HG03175 (cell line): ENCODE measurements around the gene TBC1D20.
A peak's percentile ranks its signal among the peaks of the same experiment; 100 is the strongest.
"Not testable (repeated sequence)": the region's sequence is repeated elsewhere in the genome, so short reads cannot be mapped to it uniquely, and the experiment has no call there.

ENCODE experiments used
- ATAC-seq: cut with Tn5 transposase; IDR thresholded peaks from one replicate; pipeline ENCODE4 v1.9.1; 2021; ENCODE audit warnings: mild to moderate bottlenecking, moderate library complexity; ENCODE audit not compliant: unreplicated experiment

TBC1D20 gene, protein sequence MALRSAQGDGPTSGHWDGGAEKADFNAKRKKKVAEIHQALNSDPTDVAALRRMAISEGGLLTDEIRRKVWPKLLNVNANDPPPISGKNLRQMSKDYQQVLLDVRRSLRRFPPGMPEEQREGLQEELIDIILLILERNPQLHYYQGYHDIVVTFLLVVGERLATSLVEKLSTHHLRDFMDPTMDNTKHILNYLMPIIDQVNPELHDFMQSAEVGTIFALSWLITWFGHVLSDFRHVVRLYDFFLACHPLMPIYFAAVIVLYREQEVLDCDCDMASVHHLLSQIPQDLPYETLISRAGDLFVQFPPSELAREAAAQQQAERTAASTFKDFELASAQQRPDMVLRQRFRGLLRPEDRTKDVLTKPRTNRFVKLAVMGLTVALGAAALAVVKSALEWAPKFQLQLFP

DNA sequence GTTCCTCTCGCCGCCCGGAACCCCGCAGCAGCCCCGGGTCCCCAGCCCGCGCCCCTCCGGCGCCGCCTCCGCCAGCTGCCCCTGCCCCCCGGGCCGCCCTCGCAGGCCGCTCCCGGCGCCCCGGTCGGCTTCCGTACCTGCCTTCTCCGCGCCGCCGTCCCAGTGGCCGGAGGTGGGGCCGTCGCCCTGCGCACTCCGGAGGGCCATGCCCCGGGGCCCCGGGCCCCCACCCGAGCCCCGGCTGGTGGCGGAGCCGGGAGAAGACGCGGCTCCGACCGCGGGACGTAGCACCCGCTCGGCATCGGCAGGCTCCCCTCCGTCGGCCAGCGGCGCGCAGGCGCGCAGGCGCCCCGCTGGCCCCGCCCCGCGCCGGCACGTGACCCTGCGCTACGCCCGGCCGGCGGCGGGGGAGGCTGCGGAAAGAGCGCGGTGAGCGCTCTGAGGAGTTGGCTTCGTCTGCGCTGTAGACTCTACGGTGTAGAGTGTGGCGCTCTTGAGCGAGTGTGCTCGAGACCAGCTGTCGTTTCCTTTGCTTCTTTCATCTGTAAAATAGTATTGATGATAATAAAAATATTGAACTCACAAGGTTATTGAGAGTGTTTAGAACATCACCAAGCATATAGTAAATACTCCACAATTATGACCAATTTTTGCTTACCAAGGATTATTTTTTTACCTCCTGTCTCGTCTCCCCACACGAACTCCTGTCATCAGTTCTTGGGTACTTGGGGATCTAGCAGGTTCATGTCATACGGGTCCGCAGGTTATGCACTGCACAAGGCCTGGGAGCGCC is at the start of gene TBC1D20:
TBC1D20 (minus strand) TSS at position 335 of the 793 bp plus-strand sequence; CDS start at position 207, 128 bp downstream.
- peak; percentile 96 for ATAC-seq

DNA sequence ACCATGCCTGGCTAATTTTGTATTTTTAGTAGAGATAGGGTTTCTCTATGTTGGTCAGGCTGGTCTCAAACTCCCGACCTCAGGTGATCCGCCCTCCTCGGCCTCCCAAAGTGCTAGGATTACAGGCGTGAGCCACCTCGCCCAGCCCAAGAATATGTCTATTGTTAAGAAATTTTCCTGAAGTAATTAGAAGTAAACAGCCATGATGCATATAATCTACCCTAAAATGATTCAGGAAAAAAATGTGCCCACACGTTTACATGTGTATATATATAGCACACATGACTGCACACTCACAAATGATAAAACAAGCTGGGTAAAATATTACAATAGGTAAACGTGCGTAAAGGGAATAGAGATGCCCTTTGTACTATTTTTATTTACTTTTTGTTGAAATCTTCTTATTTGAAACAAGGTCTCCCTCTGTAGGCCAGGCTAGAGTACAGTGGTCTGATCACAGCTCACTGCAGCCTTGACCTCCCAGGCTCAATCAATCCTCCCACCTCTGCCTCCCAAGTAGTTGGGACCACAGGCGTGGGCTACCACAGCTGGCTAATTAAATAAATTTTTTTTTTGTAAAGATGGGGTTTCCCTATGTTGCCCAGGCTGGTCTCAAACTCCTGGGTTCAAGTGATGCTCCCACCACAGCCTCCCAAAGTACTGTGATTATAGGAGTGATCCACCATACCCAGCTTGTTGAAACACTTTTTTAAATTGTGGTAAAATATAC is 48.2 kb upstream of the TBC1D20 start:
- ATAC-seq, result not testable (repeated sequence)

DNA sequence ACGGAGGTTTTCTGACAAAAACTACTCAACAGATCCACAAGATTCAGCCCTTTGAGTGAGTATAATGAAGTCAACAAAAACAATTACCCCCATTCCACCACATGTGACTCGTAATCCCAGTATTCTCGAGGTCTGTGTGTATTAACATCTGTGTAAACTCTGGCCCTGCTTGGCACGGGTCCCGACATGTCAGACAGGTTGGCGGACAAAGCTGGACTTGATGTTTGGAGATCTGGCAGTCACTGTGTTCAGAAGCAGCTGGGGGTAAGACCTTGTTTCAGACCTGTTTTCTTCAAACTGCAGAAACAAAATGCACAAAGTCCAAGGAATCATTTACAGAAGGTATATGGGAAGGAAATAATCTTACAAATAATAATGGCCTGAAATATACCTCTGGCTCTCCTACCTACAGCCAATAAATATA is 46.0 kb upstream of the TBC1D20 start:
- not testable (repeated sequence) for ATAC-seq

DNA sequence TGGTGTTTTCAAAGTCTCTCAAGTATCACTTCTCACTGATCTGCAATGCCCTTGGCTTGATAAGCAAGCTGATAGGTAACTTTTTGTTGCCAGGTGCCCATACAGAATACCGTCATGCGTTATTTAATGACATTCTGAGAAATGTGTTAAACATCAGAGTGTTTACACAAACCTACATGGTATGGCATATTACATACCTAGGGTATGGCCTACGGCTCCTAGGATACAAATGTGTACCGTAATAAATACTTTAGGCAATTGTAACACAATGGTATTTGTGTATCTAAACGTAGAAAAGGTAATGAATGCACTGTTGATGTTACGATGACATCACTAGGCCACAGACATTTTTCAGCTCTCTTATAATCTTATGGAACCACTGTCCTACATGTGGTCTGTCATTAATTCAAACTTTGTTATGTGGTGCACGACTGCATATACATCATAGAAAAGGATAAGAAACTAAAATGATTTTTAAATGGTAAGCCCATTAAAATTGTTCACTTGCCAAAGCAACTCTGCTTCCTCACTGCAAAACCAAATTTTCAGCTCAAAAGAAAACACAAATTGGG is 45.5 kb upstream of the TBC1D20 start:
- ATAC-seq, result no peak

DNA sequence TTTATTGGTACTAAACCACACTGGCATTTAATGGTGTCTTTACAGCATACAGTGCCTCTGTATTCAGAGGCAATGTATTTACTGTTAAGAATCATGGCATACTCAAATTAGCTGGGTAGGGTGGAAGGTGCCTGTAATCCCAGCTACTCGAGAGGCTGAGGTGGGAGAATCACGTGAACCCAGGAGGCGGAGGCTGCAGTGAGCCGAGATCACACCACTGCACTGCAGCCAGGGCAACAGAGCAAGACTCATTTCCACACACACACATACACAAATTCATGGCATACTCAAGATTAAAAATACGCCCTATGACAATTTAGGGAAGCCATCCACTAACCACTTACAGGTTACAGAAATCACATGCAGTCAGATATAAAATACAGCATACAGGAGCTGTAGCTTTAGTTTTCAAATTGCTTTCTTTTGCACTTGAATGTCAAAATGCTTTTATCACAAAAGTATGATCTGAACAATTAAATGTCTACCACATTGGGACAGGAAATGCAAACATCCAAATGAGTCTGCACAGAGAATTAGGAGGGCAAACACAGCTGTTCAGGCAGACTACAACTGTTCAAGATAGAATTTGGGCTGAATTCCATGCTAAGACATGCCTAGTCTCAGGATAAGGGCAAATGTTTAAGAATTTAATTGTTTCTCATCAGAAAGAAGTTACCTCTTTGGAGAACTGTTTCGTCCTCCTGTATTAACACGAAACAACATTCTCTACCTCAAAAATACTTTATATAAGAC is 44.8 kb upstream of the TBC1D20 start:
- ATAC-seq, result no peak

DNA sequence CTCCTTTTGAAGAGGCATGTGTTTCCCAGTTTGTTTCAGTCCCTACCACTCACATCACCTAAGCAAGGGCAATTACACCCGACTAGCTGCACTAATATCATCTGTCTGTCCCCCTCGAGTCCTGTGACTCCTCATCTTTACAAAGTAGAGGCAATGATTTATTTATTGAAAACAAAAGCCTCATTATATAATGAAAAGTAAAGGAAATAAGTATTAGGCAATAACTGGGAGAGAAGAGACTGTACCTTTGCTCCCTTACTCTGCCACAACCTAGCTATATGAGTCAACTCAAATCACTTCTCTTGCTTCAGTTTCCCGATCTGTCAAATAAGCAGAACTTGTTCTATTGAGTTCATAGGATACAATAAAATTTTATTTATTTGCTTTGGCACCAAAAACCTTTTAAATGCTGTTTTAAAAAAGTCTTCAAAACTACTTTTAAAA is 42.3 kb upstream of the TBC1D20 start:
- no peak for ATAC-seq

DNA sequence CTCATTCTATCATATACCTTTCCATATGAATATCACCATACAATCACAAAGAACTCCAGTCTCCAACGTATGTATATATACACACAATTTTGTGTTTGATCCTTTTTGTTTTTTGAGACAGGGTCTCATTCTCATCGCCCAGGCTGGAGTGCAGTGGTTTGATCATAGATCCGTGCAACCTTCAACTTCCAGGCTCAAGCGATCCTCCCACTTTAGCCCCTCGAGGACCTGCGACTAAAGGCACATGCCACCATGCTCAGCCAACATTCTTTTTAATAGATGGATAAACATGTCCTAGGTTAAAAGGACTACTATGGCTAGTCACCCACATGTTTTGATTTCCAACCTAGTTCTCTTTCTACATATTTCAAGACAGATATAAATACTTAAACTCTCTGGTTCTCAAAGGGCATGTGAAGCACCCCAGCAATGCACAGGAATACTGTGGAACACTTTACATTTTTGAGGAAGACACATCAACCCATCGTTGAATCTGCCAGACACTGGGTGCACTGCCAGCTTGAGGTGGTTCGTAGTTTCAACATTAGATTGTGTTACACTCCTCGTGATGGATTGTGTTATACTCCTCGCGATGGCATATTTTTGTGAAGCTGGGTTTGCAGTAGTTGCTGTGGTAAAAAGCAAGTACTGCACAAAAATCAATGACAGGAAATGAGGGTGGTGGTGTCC is 40.9 kb upstream of the TBC1D20 start:
- no peak for ATAC-seq

DNA sequence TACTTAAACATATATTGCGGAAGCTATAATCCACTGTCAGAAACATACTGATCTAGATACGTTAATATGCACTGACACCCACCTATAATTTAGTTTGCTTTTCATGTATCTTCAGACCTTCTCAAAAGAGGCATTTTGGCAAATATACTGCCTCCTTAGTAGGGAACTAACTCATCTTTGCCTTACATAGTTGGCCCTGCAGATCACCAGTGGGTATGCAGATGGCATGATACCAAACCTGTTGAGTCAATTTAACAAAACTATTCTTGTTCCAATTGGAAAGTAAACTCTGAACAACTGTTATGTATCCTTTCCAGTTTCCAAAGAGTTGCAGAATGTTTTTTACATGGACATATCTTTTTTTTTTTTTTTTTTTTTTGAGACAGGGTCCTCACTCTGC is 35.6 kb upstream of the TBC1D20 start:
- ATAC-seq, result no peak

DNA sequence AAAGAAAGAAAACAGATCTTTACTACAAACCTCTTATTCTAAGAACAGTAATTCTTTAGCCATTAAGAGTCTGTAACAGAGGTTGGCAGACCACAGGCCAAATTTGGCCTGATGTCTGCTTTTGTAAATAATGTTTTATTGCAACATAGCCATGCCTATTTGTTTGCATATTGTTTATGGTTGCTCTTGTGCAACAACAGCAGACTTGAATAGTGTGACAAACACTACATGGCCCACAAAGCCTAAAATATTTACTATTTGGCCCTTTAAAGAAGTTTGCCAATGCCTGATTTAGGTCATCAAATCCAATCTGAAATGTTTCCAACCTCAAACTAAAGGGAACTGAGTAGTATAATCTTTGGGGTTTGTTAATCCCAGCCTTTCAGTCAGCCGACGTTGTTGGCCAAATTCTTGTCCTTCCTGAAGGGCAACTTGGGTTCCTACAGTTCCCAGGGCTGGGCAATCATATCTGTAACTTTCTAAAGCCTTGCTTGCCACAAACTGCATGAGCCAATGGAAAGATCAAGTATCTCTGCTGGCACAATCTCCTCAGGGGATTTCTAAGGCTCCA is 33.9 kb upstream of the TBC1D20 start:
- ATAC-seq, result no peak

DNA sequence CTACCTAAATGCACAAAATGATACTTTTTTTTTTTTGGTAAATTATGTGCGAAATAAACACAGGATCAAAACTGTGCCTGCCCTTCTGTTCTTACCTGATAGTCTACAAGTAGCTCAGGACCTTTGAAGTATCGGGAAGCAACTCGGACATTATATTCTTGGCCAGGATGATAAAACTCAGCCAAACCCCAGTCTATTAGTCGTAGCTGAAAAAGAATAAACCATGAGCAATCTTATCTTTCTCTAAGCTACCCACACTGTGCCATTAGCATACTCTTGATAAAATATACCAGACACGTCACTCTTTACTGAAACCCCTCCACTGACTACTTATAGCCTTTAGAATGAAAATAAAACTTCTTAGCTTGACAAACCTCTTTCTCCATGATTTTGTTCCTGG is 29.8 kb upstream of the TBC1D20 start:
- ATAC-seq, result no peak

DNA sequence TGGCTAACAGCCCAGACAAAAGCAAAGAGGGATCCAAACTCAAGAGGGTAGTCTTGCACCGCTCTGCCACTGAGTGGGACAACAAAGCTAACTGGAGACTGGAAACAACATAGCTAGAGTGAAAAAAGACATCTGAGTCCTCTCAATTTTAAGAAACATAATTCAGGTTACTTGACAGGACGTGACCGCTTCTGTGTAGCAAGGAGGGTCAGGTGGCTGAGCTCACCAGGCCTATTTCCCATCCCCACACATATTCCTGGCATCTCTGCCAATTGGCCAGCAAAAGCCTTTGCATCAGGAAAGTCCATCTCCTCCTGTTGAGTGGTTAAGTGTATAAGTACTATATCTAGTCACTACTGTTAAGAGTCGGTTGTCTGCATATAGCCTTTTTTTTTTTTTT is 25.3 kb upstream of the TBC1D20 start:
- ATAC-seq, result no peak

DNA sequence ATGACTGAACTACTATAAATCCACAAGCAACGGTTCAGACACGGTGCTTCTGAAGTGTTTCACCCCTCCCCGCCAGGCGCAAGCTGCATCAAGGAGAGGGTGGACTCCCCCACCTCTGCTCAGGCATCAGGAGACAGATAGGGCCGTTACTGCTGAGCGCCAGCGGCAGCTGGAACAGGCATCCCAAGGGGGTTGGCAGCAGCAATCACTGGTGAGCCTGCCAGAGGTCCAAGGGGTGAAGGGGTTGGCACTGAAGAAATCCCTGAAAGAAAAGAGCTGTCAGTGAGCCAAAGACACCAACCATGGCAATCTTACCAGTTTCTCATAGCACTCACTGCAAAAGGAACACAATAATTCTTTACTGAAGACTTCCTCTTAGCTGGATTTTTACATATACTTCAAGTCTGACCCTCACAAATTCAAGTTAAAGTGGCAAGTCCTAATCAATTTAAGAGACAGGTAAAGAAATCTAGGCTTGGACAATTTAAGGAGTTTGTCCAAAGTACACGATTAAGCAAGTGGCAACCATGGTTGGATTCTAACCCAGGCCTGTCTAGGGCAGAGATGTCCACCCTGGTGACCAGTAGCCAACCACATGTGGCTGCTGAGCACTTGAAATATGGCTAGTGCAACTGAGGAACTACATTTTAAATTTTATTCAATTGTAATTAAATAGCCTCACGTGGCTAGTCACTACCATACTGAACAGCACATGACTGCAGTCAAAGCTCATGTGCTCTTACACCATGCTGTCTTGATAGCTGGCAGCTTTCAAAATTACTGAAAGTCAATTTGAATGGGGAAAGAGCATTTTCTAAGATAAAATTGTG is 21.7 kb upstream of the TBC1D20 start:
- ATAC-seq, result no peak

DNA sequence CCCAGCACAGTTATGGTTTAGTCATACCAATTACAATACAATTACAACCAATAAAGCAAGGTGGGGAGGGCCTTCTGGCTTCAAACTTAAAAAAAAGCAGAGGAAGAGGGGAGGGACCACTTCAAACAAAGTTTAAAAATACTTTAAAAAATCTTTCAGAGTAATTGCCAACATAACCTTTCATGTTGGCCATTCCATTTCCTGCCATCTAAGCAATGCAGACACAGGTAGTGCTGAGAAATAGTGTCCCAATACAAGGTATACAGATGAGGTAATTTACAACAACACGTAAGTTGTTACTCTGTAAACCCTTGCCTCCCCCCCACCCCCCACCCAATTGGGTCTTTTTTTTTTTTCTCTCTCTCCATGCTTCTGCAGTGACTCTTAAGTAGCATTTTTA is 18.8 kb upstream of the TBC1D20 start:
- no peak for ATAC-seq

DNA sequence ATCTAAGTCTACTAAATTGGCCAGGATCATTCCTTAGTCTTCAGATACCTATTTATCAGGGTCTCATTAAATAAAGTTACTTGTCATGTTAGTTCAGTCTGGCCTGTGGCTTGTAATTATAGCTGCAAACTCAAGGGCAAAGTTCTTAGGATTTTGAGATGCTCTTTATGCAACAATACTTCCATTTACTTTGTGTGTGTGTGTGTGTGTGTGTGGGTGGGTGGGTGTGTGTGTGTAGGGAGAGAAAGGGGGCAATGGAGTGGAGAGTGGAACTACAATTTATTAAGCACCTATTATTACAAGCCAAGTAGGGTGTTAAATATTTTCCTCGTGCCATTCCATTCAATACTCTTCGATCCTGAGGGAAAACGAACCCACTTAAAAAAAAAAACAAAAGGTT is 17.7 kb upstream of the TBC1D20 start:
- no peak for ATAC-seq

DNA sequence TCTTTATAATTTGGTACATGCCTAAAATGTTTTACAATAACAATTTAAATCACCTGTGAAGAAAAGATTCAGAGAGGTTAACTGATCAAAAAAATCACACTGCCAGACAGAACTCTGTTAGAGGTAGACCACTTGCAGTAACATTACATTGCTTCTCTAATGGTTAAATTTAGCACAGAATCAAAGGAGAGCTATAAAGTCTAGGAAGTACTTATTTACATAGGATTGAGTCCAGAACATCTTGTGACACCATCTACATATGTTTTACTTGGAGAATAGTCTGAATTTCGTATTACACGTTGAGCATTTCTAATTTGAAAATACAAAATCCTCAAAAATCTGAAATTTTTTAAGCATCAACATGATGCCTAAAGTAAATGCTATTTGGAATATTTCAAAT is 17.2 kb upstream of the TBC1D20 start:
- no peak for ATAC-seq

DNA sequence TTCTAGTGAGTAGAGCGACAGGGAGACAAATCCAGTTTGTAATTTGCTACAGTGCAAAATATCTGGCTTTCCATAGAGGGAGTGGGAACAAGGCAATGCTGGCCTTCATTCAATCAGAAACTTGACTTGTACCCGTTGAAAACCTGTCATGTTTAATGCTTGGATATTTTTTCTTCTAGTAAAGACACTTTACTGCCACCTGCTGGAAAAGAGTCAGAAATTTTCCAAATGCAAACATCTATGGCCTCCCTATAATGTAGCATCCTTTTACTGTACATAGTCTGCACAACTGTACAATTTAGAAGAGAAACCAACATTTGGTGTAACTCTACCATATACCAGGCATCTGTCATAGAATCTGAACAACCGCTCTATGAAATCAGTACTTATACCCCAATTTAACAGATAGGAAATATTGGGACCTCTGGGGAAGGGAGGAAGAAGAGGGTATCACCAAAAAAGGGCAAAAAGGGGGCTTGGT is 16.7 kb upstream of the TBC1D20 start:
- no peak for ATAC-seq

DNA sequence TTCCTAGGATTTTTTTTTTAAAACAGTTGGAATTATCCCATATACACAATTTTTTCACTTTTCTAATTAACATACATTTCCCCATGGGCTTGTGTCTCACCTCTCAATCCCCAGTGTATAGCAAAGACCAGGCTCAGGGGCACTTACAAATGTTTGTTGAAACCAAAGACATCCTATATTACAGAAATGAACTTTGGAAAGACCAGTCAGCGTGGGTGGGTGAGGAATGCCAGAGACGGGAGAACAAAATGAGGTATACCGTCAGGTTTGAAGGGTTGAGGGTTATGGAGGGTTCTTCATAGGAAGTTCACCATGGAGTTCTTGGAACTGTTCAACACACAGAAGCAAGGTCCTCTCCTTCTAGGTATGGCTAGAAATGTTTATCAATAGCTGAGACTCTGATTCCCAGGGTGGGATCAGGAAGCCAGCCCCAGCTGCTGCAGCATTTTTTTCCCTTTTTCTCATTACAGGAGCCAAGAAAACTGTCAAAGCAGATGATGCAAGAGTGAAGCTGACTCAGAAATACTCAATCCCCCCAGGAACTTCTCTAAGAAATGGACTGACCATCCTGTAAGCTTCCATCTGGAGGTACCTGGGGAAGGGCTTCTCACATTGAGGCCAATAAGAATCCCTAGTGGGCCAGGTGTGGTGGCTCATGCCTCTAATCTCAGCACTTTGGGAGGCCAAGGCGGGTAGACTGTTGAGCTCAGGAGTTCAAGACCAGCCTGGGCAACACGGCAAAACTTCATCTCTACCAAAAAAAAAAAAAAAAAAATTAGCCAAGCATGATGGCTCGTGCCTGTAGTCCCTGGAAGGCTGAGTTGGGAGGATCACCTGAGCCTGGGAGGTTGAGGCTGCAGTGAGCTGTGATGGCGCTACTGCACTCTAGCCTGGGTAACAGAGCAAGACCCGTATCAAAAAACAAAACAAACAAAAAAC is 15.9 kb upstream of the TBC1D20 start:
- ATAC-seq, result no peak
